Peyer's patch (tissue), 4 donors: Measurements from ENCODE around the gene SLC16A9.
"Not testable (repeated sequence)": the region's sequence is repeated elsewhere in the genome, so short reads cannot be mapped to it uniquely, and the experiment has no call there.

Experiments
- POLR2A ChIP-seq, 2 donors: fragments of 450-650 bp; IDR thresholded peaks; one replicate each; pipeline ENCODE4 v1.5.1; 2017; ENCODE audit warnings: antibody characterized with exemption in 2 of 2, mild to moderate bottlenecking in 2 of 2, moderate library complexity in 2 of 2
- TF ChIP-seq, protein P1 (sequence below), 6 experiments: fragments of 450-650 bp in 4 of 6; fragments of 200-600 bp in 2 of 6; sonication (generic) in 1 of 6; IDR thresholded peaks; one replicate each; pipeline ENCODE4 v1.5.1; 2017 to 2019; ENCODE audit warnings: antibody characterized with exemption in 6 of 6, mild to moderate bottlenecking in 3 of 6, moderate library complexity in 1 of 6

DNA sequence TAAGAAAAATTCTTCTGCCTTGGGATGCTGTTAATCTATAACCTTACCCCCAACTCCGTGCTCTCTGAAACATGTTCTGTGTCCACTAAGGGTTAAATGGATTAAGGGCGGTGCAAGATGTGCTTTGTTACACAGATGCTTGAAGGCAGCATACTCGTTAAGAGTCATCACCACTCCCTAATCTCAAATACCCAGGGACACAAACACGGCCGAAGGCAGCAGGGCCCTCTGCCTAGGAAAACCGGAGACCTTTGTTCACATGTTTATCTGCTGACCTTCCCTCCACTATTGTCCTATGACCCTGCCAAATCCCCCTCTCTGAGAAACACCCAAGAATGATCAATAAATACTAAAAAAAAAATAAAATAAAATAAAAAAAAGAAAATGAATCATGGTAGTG is 35.1 kb upstream of the SLC16A9 start:
- TF ChIP-seq, protein P1, sequence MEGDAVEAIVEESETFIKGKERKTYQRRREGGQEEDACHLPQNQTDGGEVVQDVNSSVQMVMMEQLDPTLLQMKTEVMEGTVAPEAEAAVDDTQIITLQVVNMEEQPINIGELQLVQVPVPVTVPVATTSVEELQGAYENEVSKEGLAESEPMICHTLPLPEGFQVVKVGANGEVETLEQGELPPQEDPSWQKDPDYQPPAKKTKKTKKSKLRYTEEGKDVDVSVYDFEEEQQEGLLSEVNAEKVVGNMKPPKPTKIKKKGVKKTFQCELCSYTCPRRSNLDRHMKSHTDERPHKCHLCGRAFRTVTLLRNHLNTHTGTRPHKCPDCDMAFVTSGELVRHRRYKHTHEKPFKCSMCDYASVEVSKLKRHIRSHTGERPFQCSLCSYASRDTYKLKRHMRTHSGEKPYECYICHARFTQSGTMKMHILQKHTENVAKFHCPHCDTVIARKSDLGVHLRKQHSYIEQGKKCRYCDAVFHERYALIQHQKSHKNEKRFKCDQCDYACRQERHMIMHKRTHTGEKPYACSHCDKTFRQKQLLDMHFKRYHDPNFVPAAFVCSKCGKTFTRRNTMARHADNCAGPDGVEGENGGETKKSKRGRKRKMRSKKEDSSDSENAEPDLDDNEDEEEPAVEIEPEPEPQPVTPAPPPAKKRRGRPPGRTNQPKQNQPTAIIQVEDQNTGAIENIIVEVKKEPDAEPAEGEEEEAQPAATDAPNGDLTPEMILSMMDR (IDR thresholded peaks at IDR 0.05), result not testable (repeated sequence)
- not testable (repeated sequence) for TF ChIP-seq POLR2A (IDR thresholded peaks at IDR 0.05)
